IPS-18a (cell line): ENCODE results near the gene FKBP8.

Source experiments
- H3K27ac ChIP-seq: one replicate; pipeline ENCODE4 v1.5.1; 2013; ENCODE audit warnings: low read length
- H3K27me3 ChIP-seq: one replicate; pipeline ENCODE4 v1.6.1; 2013; ENCODE audit warnings: mild to moderate bottlenecking, low read length; ENCODE audit not compliant: control insufficient read depth, insufficient read depth
- H3K36me3 ChIP-seq: one replicate; pipeline ENCODE4 v1.6.1; 2013; ENCODE audit warnings: low read depth, low read length; ENCODE audit not compliant: control insufficient read depth
- H3K4me1 ChIP-seq: one replicate; pipeline ENCODE4 v1.6.1; 2013; ENCODE audit warnings: low read depth, low read length; ENCODE audit not compliant: control insufficient read depth
- H3K4me3 ChIP-seq: one replicate; pipeline ENCODE4 v1.5.1; 2013; ENCODE audit warnings: low read length
- H3K9ac ChIP-seq: one replicate; pipeline ENCODE4 v1.6.1; 2013; ENCODE audit warnings: mild to moderate bottlenecking, low read length, moderate library complexity
- H3K9me3 ChIP-seq: one replicate; pipeline ENCODE4 v1.6.1; 2013; ENCODE audit warnings: low read depth, low read length; ENCODE audit not compliant: control insufficient read depth

Gene FKBP8

GRCh38 chr19:18486746-18487145 lies 56.6 kb downstream of the FKBP8 start:
- Histone ChIP-seq H3K9ac (no peak overlapping the region), H3K4me3 (no peak overlapping the region), H3K4me1 (no peaks in the 10 kb centered on the region), H3K36me3 (no peaks in the 10 kb centered on the region), H3K27me3 (no peaks in the 10 kb centered on the region), H3K9me3 (no peaks in the 10 kb centered on the region), H3K27ac (no peak overlapping the region)

- no peaks in the 10 kb centered on the region for H3K27me3 ChIP-seq
- no peaks in the 10 kb centered on the region for H3K9me3 ChIP-seq
- H3K27ac ChIP-seq = no peak overlapping the region
- H3K4me3 ChIP-seq = no peak overlapping the region
- H3K4me1 ChIP-seq = no peaks in the 10 kb centered on the region
- H3K36me3 ChIP-seq = no peaks in the 10 kb centered on the region
- H3K9ac ChIP-seq = no peak overlapping the region
These were observed 58.4 kb downstream of the FKBP8 start for GRCh38 chr19:18484992-18485391.

GRCh38 chr19:18483119-18483890 lies 60.1 kb downstream of the FKBP8 start:
- no peaks in the 10 kb centered on the region for H3K4me1 ChIP-seq
- no peaks in the 10 kb centered on the region for H3K27me3 ChIP-seq
- H3K9ac ChIP-seq = no peak overlapping the region
- H3K36me3 ChIP-seq = no peaks in the 10 kb centered on the region
- H3K9me3 ChIP-seq = no peaks in the 10 kb centered on the region
- no peak overlapping the region for H3K27ac ChIP-seq
- no peak overlapping the region for H3K4me3 ChIP-seq
